ENCODE data around the gene ADIG.
"Not testable (repeated sequence)": the region's sequence is repeated elsewhere in the genome, so short reads cannot be mapped to it uniquely, and the experiment has no call there.

The ADIG gene

GRCh38 chr20:38569747-38570525 is 11.1 kb upstream of the ADIG start:
- DNase-seq (ENCODE audit: low read depth in 2 of 2), result no peak

GRCh38 chr20:38573413-38573812 is 7.6 kb upstream of the ADIG start:
- DNase-seq (ENCODE audit: low read depth in 2 of 2), result no peak

DNA sequence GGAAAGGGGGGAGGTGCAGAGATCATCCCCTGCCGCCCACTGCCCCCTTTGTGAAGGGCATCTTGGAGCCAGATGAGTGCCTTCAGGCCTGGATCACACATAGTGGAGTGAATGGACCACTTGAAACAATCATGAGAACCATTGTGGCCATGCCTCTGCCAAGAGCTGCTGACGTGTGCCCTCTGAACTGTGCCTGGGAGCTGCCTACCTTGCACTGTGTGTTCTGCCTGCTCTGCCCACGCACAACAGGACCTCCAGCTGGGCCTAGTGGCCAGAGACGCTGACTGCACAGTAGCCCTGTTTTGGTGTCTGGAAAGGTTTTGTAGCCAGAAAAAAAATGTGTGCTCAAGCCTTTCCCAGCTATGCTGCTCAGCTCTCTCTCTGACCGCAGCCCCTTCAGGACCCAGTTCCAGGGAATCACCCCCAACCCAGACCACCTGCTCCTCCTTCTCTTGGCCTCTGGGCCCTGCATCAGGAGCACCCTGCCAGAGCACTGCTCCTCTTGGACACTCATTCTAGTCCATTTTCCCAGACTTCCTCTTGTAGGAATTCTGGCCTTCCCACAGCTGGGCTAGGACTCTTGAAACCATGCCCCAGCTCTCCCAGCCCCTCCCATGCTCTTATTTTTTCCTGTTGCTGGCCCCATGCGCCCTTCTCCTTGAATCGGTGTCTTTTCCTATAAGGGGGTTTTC is 1.6 kb upstream of the ADIG start:
- DNase-seq (ENCODE audit: low read depth in 2 of 2), result no peak

DNA sequence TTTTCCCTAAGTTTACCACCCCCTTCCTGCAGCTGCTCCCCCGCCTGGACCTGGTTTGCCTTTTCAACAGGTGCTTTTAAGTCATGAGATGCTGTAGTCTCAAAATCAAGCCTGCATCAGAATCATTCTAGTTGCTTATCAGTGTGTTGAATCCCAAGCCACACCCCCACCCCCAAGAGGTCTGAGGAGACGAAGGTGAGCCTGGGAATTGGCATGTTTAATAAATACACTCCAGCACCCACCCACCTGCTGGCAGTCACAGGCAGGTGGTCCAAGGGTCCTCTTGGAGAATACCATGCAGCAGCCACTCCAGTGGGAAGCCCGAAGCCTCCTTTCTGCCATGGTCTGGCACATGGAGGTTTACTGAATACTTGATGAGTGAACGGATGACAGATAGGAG is 1.1 kb upstream of the ADIG start:
- no peak for DNase-seq (ENCODE audit: low read depth in 2 of 2)

DNA sequence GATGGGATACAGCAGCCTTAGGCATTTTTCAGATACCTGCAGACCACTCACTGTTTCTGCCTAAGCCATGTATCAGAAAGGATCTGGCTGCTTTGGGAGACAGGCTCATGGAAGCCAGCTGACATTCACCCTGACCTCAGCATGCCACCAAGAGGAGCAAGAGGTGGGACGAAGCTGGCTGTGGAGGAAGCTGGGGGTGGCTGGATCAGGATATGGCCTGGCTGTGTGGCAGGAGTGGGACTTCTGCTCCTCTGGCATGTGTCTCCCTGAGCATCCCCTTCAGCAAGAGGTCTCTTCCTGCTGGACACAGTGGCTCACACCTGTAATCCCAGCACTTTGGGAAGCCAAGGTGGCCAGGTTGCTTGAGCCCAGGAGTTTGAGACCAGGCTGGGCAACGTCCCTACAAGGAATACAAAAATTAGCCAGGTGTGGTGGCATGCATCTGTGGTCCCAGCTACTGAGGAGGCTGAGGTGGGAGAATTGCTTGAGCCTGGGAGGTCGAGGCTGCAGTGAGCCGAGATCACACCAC is 897 bp downstream of the ADIG start:
- DNase-seq (ENCODE audit: low read depth in 2 of 2), result no peak

- DNase-seq (ENCODE audit: low read depth in 2 of 2), result no peak
Observed at GRCh38 chr20:38583306-38583705, 2.3 kb downstream of the ADIG start.

- DNase-seq (ENCODE audit: low read depth in 2 of 2), result no peak
Observed at GRCh38 chr20:38584099-38584763, 3.2 kb downstream of the ADIG start.

- no peak for DNase-seq (ENCODE audit: low read depth in 2 of 2)
Observed at GRCh38 chr20:38585404-38586180, 4.6 kb downstream of the ADIG start.

- DNase-seq (ENCODE audit: low read depth in 2 of 2), result no peak
Observed at GRCh38 chr20:38586181-38586525, 5.2 kb downstream of the ADIG start.

GRCh38 chr20:38588303-38588702 is 7.3 kb downstream of the ADIG start:
- DNase-seq (ENCODE audit: low read depth in 2 of 2), result no peak

DNA sequence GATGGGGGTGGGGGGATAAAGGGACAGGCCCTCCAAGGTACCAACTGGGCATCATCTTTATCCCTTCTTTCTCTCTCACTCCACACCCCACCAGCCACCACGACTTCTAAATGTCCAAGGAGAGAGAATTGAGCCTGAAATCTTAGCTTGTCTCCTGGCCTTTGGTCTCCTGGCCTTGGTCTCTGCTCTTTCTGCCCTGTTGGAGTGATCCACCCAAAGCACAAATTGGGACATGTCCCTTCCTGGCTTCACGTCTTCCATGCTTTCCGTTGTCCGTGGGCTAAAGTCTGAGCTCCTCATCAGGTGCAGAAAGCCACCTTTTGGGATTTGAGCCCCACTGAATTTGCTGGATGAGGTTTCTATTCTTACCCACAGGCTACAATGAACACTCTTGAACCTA is 8.4 kb downstream of the ADIG start:
- DNase-seq (ENCODE audit: low read depth in 2 of 2), result no peak

GRCh38 chr20:38589967-38590675 is 9.1 kb downstream of the ADIG start:
- DNase-seq (ENCODE audit: low read depth in 2 of 2), result no peak

GRCh38 chr20:38590676-38591473 is 9.9 kb downstream of the ADIG start:
- no peak for DNase-seq (ENCODE audit: low read depth in 2 of 2)

DNA sequence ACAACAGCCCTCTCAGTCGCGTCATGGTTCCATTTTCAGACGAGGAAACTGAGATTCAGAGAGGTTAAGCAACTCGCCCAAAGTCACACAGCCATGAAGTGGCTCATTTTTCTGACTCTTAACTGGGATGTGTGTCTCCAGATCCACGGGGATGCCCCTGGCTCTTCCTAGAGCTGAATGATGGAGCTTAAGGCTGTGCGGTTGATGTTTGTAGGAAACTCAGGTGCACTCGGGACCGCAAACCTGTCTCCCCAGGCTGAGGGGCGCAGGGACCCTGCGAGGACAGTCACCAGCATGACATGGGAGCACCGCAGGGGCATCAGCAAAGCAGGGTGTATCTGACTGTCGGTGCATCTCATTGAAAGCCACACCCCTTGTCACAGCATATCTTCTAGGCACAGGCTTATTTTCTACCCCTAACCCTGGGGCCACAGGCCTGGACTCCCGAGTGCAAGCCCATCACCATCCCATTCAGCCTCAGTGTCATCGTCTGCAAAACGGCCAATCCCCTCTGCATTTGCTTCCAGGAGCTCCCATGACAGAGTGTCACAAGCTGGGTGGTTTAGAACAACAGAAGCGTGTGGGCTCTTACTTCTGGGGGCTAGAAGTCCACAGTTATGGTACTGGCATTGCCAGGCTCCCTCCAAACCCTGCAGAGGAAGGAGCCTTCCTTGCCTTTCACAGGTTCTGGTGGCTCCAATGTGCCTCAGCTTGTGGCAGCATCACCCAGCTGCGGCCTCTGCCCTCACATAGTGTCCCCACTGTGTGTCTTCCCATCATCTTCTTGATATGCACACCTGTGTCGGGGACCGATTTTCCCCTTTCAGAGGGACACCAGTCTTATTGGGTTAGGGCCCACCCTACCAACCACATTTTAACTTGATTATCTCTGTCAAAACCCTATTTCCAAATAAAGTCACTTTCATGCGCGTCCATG is 10.7 kb downstream of the ADIG start:
- no peak for DNase-seq (ENCODE audit: low read depth in 2 of 2)

GRCh38 chr20:38592411-38592790 is 11.4 kb downstream of the ADIG start:
- DNase-seq (ENCODE audit: low read depth in 2 of 2), result not testable (repeated sequence)

- DNase-seq (ENCODE audit: low read depth in 2 of 2), result not testable (repeated sequence)
Observed at GRCh38 chr20:38594281-38594680, 13.3 kb downstream of the ADIG start.

DNA sequence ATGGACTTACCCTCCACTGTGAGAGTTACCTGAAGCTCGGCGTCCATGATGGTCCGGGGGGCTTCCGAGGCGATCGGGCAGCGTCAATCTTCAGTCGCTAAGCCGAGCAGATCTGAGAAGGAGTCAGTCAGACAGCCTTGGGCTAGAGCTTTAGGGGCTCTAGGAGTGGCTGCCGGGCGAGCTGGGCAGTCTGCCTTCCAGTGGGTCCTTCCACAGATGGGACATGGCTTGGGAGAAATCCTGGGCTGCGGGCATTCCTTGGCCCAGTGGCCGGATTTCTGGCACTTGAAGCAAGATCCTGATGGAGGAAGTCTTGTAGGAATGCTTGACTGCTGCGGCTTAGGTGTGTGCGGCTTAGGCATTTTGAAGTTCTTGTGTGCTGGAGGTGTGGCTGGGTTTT is 14.9 kb downstream of the ADIG start:
- DNase-seq (ENCODE audit: low read depth in 2 of 2), result not testable (repeated sequence)

- no peak for DNase-seq (ENCODE audit: low read depth in 2 of 2)
Observed at GRCh38 chr20:38599410-38599882, 18.4 kb downstream of the ADIG start.

DNA sequence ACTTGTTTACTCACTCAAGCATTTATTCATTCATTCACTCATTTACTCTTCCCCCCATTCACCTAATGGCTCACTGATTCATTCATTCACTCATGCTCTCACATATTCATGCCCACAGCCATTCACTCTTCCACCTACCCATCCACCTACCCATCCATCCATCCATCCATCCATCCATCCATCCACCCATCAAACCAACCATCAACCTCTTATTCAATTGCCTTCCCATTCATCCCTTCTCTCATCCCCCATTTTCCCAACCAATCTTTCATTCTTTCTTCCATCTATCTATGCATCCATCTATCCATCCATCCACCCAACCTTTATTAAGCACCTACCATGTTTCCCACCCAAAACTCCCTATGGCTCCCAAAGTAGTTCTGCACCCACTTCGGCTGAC is 19.1 kb downstream of the ADIG start:
- DNase-seq (ENCODE audit: low read depth in 2 of 2), result no peak
